Measurements from ENCODE around the gene PARD6B.
"Not testable (repeated sequence)": the region's sequence is repeated elsewhere in the genome, so short reads cannot be mapped to it uniquely, and the experiment has no call there.

Gene PARD6B

GRCh38 chr20:50776122-50776817 lies 44.9 kb downstream of the PARD6B start:
- DNase-seq: no peak

DNA sequence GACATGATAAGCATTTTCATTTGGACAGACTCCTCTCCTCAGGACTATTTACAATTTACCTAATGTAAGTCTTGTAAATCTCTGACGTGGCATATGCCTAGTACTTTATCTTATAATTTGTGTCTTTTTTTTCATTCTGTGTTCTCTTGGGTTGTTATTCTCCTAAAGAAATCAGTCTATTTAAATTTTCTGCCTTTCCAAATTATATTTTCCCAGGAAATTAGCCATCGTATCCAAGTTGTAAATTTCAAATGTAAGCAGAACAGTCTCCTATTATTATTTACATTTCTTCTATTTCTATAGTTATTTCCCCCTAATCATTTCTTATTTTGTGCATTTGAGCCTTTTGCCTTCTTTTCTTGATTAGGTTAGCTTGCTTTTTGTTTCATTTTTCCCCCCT lies 46.0 kb downstream of the PARD6B start:
- no peak for DNase-seq

DNA sequence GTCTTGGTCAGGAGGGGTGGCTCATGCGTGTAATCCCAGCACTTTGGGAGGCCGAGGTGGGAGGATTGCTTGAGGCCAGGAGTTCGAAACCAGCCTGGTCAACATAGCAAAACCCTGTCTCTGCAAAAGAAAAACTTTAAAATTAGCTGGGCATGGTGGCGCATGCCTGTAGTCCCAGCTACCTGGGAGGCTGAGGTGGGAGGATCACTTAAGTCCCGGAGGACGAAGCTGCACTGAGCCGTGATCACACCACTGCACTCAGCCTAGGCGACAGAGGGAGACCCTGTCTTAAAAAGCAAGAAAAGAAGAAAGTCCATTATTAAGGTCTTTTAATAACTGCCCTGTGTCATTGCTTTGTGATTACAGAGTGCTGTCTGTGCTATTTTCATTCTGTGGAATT lies 47.6 kb downstream of the PARD6B start:
- not testable (repeated sequence) for DNase-seq

GRCh38 chr20:50783390-50783789 lies 52.0 kb downstream of the PARD6B start:
- no peak for DNase-seq

- no peak for DNase-seq
These were observed 52.5 kb downstream of the PARD6B start for GRCh38 chr20:50783903-50784302.

DNA sequence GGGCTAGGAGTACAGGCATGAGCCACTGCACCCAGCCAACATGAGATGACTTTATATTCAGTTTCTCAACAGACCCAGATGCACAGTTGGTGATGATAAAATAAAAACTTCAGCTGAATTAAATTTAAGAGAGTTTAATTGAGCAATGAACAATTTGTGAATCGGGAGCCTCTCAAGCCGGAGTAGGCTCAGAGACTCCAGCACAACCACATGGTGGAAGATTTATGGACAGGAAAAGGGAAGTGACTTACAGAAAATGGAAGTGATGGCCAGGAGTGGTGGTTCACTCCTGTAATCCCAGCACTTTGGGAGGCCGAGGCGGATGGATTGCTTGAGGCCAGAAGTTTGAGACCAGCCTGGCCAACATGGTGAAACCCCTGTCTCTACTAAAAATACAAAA lies 53.1 kb downstream of the PARD6B start:
- DNase-seq: no peak

DNA sequence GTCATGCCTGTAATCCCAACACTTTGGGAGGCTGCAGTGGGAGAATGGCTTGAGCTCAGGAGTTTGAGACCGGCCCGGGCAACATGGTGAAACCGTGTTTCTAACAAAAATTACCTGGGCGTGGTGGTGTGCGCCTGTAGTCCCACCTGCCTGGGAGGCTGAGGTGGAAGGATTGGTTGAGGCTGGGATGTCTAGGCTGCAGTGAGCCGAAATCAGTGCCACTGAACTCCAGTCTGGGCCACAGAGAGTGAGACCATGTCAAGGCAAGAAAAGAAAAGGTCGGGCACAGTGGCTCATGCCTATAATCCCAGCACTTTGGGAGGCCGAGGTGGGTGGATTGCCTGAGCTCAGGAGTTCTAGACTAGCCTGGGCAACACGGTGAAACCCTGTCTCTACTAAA lies 55.3 kb downstream of the PARD6B start:
- DNase-seq: no peak

GRCh38 chr20:50787181-50787580 lies 55.8 kb downstream of the PARD6B start:
- no peak for DNase-seq

- peak; percentile 33 for DNase-seq
These were observed 56.9 kb downstream of the PARD6B start for GRCh38 chr20:50788045-50788991.

DNA sequence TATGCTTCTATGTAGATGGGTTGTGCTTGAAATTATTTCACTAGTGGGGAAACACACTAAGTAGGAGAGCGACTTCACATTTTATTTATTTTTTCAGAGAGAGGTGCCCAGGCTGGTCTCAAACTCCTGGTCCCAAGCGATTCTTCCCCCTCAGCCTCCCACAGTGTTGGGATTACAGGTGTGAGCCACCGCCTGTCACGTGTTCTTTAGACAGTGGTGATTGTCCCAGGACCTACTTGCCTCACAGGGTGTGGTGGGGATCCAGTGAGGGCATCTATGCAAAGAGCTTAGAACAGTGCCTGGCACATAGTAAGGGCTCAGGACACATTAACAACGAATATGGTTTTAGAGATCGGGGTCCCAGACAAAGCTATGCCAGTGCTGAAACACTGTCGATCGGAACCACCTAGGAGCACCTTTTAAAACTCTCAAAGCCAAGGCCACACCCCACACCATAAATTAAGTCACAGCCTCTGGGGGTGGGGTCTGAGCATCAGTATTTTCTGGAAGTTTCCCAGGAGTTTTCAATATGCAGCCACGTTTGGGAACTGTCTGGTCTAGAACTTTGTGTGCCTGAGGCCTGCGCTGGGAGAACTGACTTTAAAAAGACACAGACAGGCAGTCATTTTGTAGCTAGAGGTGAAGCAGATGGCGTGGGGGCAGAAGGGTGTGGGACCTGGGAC lies 58.7 kb downstream of the PARD6B start:
- no peak for DNase-seq

DNA sequence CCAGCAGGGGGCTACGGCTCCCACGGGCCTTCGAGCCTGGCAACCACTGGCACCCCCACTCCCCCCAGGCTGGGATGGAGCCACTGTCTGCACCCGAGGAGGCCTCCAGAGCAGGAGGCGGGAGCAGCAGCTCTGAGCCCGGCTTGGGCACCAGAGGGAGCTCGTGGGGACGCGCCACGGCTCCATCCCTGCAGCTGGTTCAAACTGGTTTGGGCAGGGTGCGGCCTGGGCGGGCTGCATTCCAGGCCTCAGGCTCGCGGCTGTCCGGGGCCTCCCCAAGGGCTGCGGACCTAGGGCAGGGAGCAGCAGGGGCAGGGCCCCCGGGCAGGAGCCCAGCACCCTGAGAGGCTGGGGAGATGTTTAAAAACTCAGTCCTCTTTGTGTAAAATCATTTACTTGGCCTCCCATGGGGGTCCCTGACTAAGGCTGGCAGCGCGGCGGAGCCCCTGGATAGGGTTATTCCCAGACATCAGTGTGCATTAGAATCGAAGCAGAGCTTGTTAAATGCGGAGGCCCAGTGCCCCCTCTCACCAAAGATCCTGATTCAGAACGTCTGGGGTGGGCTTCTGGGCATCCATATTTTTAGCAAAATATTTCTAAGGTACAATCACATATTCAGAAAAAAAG lies 59.4 kb downstream of the PARD6B start:
- peak; percentile 95 for DNase-seq

- no peak for DNase-seq
These were observed 61.6 kb downstream of the PARD6B start for GRCh38 chr20:50792708-50793574.

- peak; percentile 63 for DNase-seq
These were observed 62.2 kb downstream of the PARD6B start for GRCh38 chr20:50793575-50794016.

DNA sequence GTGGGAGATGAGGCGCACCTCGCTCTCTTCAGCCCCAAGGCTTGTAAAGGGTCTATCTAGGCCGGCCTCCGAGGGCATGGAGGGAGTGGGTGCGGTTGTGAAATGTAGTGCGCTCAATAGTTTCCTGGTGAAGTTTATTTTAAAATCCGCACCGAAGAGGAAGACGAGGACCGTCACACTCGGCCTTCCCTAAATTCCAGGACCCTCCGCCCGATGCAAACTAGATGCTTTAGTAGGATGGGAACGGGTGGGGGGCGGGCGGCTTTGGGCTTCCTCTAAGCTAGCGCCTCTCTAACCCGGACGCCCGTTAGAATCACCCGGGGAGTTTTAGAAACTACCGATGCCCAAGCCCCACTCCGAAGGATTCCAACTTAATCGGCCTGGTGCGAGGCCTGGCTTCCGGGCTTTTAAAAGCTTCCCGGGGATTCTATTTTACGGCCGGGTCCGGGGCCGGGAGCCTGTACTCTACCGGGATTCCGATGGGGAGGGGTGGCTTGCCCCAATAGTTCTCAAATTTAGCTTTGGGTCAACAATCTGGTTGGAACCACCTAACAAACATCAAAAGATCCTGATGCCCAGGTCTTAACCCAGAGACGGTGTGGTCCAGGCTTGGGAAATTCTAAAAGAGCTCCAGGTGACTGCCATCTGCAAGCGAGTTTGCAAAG lies 62.9 kb downstream of the PARD6B start:
- peak; percentile 29 for DNase-seq

DNA sequence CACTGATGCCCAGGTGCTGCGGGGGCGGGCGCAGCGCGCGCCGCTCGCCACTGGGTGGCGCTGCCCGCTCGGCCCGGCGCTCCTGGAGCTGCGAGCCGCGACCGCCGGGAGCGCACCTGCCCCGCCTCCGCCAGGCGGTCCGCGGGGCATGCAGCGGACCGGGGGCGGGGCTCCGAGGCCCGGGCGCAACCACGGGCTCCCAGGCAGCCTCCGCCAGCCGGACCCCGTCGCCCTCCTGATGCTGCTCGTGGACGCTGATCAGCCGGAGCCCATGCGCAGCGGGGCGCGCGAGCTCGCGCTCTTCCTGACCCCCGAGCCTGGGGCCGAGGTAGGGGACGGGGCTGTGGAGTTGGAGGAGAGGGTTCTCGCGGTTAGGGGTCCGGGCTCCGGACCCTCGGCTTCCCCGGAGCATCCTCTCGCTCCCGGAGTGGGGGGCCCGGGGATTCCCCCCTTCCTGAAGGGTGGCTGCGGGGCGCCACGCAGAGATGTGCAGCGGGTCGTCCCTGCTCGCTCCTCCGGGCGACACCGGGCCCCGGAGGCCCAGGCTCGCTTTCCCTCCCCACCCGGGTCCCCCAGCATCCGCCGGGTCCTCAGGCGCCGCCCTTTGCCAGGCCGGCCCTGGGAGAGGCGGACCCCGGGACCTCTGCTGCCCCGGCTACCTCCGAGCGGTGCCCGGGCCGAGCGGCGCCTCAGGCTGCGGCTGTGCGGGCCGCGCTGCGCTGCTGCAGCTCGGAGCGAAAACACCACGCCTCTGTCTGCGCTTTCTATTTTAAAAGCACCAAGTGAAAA lies 63.7 kb downstream of the PARD6B start, which contains the start of gene BCAS4:
TSS of gene BCAS4 (plus strand) at position 216 of the 789 bp plus-strand sequence. CDS start at position 239, 23 bp downstream.
- DNase-seq: peak; percentile 79

- DNase-seq: no peak
These were observed 65.8 kb downstream of the PARD6B start for GRCh38 chr20:50797142-50797541.

DNA sequence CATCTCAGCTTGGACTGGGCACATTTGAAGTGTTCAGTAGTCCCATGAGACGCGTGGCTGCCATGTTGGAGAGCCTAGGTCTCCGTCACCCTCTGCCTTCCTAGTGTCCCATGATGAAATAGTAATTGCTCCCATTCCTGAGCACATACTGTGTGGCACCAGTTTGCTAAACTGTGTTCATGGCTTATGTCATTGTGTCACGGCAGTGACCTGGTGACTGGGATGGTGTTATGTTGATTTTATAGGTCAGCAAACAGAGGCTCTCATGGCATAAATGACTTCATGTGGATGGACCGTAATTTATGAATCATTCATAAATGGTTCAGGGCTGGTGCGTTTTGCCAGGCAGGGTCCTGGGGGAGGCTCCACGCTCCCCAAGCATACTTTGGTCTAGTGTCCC lies 67.3 kb downstream of the PARD6B start:
- no peak for DNase-seq

- no peak for DNase-seq
These were observed 68.0 kb downstream of the PARD6B start for GRCh38 chr20:50799176-50799889.

GRCh38 chr20:50799890-50800550 lies 68.6 kb downstream of the PARD6B start:
- DNase-seq: no peak
